HepG2 (cell line): Measurements from ENCODE around the gene TMEM220. TPM values are rescaled to one million over a fixed set of nuclear protein-coding genes. Genes with fewer than 3 reads are reported as not detected.

Experiments used
- AFF4 ChIP-seq: sonication (generic); formaldehyde crosslinking; IDR thresholded peaks from 2 replicates; pipeline ENCODE4 v1.4.0; 2020; ENCODE audit warnings: missing genetic modification reagents
- JDP2 ChIP-seq: sonication (generic); formaldehyde crosslinking; IDR thresholded peaks from 2 replicates; pipeline ENCODE4 v1.8.1; 2022; ENCODE audit warnings: missing genetic modification reagents, borderline replicate concordance
- MEIS1 ChIP-seq: sonication (generic); formaldehyde crosslinking; IDR thresholded peaks from 2 replicates; pipeline ENCODE4 v1.9.0; 2021; ENCODE audit warnings: mild to moderate bottlenecking, missing genetic modification reagents, moderate library complexity, borderline replicate concordance
- MTA3 ChIP-seq: sonication (generic); formaldehyde crosslinking; IDR thresholded peaks from 2 replicates; pipeline ENCODE4 v1.4.0; 2020; ENCODE audit warnings: missing genetic modification reagents
- NCOR1 ChIP-seq: fragments of 200-600 bp; sonication (generic); IDR thresholded peaks from 2 replicates; pipeline ENCODE4 v1.7.0; 2017; ENCODE audit warnings: antibody characterized with exemption, low read length, borderline replicate concordance
- NFIC ChIP-seq: IDR thresholded peaks from 2 replicates; pipeline ENCODE4 v1.6.1; 2012; ENCODE audit warnings: mild to moderate bottlenecking, low read length, inconsistent platforms
- REPIN1 ChIP-seq: sonication (generic); formaldehyde crosslinking; IDR thresholded peaks from 2 replicates; pipeline ENCODE4 v1.8.0; 2022; ENCODE audit warnings: missing genetic modification reagents, low read depth, mild to moderate bottlenecking, borderline replicate concordance
- RORA ChIP-seq: sonication (generic); formaldehyde crosslinking; IDR thresholded peaks from 2 replicates; pipeline ENCODE4 v1.5.0; 2020; ENCODE audit warnings: mild to moderate bottlenecking, missing genetic modification reagents, moderate library complexity
- THAP8 ChIP-seq: sonication (generic); formaldehyde crosslinking; IDR thresholded peaks from 2 replicates; pipeline ENCODE4 v1.5.1; 2020; ENCODE audit warnings: missing genetic modification reagents, mild to moderate bottlenecking, borderline replicate concordance
- ZMAT3 ChIP-seq: sonication (generic); formaldehyde crosslinking; conservative IDR thresholded peaks from 2 replicates; pipeline ENCODE4 v1.7.0; 2021; ENCODE audit warnings: missing genetic modification reagents
- ZNF124 ChIP-seq: sonication (generic); formaldehyde crosslinking; IDR thresholded peaks from 2 replicates; pipeline ENCODE4 v1.4.0; 2020; ENCODE audit warnings: missing genetic modification reagents
- ZNF138 ChIP-seq: sonication (generic); formaldehyde crosslinking; IDR thresholded peaks from 2 replicates; pipeline ENCODE4 v1.5.0; 2020; ENCODE audit warnings: mild to moderate bottlenecking, low read depth, missing genetic modification reagents
- ZNF256 ChIP-seq: sonication (generic); formaldehyde crosslinking; conservative IDR thresholded peaks from 2 replicates; pipeline ENCODE4 v1.4.0; 2020; ENCODE audit warnings: missing genetic modification reagents
- ZNF451 ChIP-seq: sonication (generic); formaldehyde crosslinking; IDR thresholded peaks from 2 replicates; pipeline ENCODE4 v1.5.0; 2020; ENCODE audit warnings: mild to moderate bottlenecking, missing genetic modification reagents
- ZNF644 ChIP-seq: IDR thresholded peaks from 2 replicates; pipeline ENCODE4 v1.6.1; 2016; ENCODE audit warnings: low read depth
- ZNF687 ChIP-seq: sonication (generic); formaldehyde crosslinking; IDR thresholded peaks from 2 replicates; pipeline ENCODE4 v1.5.1; 2020; ENCODE audit warnings: mild to moderate bottlenecking, missing genetic modification reagents, moderate library complexity
- ZNF691 ChIP-seq: sonication (generic); formaldehyde crosslinking; IDR thresholded peaks from 2 replicates; pipeline ENCODE4 v1.4.0; 2020; ENCODE audit warnings: missing genetic modification reagents, low read depth, mild to moderate bottlenecking, borderline replicate concordance
- ZNF776 ChIP-seq: sonication (generic); formaldehyde crosslinking; IDR thresholded peaks from 2 replicates; pipeline ENCODE4 v1.4.0; 2020; ENCODE audit warnings: mild to moderate bottlenecking, missing genetic modification reagents
- ZNF781 ChIP-seq: sonication (generic); formaldehyde crosslinking; IDR thresholded peaks from 2 replicates; pipeline ENCODE4 v1.5.1; 2020; ENCODE audit warnings: borderline replicate concordance, mild to moderate bottlenecking, missing genetic modification reagents; ENCODE audit errors: not compliant biosample characterization
- ZNF782 ChIP-seq: sonication (generic); formaldehyde crosslinking; IDR thresholded peaks from 2 replicates; pipeline ENCODE4 v1.4.0; 2020; ENCODE audit warnings: missing genetic modification reagents, mild to moderate bottlenecking, borderline replicate concordance
- ZNF784 ChIP-seq: sonication (generic); formaldehyde crosslinking; IDR thresholded peaks from 2 replicates; pipeline ENCODE4 v1.5.1; 2020; ENCODE audit warnings: missing genetic modification reagents, mild to moderate bottlenecking, borderline replicate concordance
- polyA plus RNA-seq, 8 experiments: library from polyadenylated mRNA; depleted of rRNA in 3 of 8; stranded (reverse) in 7 of 8; unstranded in 1 of 8; fragments of >200 nt; fragmentation: Illumina TruSeq in 4 of 8; extraction: Trizol in 4 of 8; gene quantifications; 2 replicates each; pipeline versions ENCODE4 v1.2.1 to v1.2.3, GENCODE V29; 2011 to 2016; ENCODE audit warnings: low read depth in 4 of 8, missing spikeins in 1 of 8, mixed read lengths in 1 of 8; ENCODE audit not compliant: insufficient read depth in 1 of 8
- total RNA-seq, 5 experiments: library from RNA; depleted of rRNA; stranded (reverse); fragments of >200 nt; fragmentation: Illumina TruSeq; extraction: Trizol; gene quantifications; 2 replicates each; pipeline ENCODE4 v1.2.3, GENCODE V29; 2016; ENCODE audit warnings: low read depth in 1 of 5

TMEM220 gene
- total and polyA plus RNA-seq, 2 of the 13 experiments (the other 11 are each of a cell fraction or from before 2014, with no cell fraction given), result 1.3 to 2.2 TPM

GRCh38 chr17:10737168-10737622 is 7.4 kb upstream of the TMEM220 start (continued):
- no peak for TF ChIP-seq ZNF644 (CRISPR knock-in tag)
- no peak for TF ChIP-seq AFF4 (CRISPR knock-in tag)
- TF ChIP-seq ZNF687, result no peak
- TF ChIP-seq MTA3 (CRISPR knock-in tag), result no peak
- TF ChIP-seq ZNF451 (CRISPR knock-in tag), result no peak
- TF ChIP-seq RORA (CRISPR knock-in tag), result no peak
- TF ChIP-seq ZNF784 (CRISPR knock-in tag), result no peak
- no peak for TF ChIP-seq ZNF782 (CRISPR knock-in tag)
- TF ChIP-seq NCOR1, result no peak; the same call in 1 of the 2 replicates
- TF ChIP-seq MEIS1, result no peak
- TF ChIP-seq ZMAT3, result no peak
- no peak for TF ChIP-seq ZNF256 (CRISPR knock-in tag)
- no peak for TF ChIP-seq ZNF781
- TF ChIP-seq ZNF691 (CRISPR knock-in tag), result no peak
- TF ChIP-seq ZNF776 (CRISPR knock-in tag), result no peak
- TF ChIP-seq NFIC, result no peak
- TF ChIP-seq JDP2 (CRISPR knock-in tag), result no peak
- TF ChIP-seq ZNF138 (CRISPR knock-in tag), result no peak
- no peak for TF ChIP-seq REPIN1 (CRISPR knock-in tag)
- no peak for TF ChIP-seq THAP8 (CRISPR knock-in tag)
- no peak for TF ChIP-seq ZNF124 (CRISPR knock-in tag)
